ENCODE data around the gene CDX2. TPM values are rescaled to one million over a fixed set of nuclear protein-coding genes. Genes with fewer than 3 reads are reported as not detected.

Gene CDX2
- polyA plus RNA-seq, 1 donor from 2014 or later, result not detected

- H3K27me3 ChIP-seq (ENCODE audit: insufficient read depth, low read depth, low read length), result peaks cover 100% of the 10 kb centered on the region
- H3F3A ChIP-seq (ENCODE audit: insufficient read depth, low read length, poor library complexity, severe bottlenecking), result no peaks in the 10 kb centered on the region
- H2AFZ ChIP-seq (ENCODE audit: low read depth, low read length), result no peak overlapping the region
- no peaks in the 10 kb centered on the region for H4K20me1 ChIP-seq (ENCODE audit: insufficient read depth)
- H3K9me3 ChIP-seq (ENCODE audit: low read length), result no peaks in the 10 kb centered on the region
- no peak overlapping the region for H3K4me2 ChIP-seq (ENCODE audit: low read length)
- H3K27ac ChIP-seq (ENCODE audit: low read length), result no peak overlapping the region
- no peaks in the 10 kb centered on the region for H3K9me2 ChIP-seq (ENCODE audit: insufficient read depth, low read length)
- TF ChIP-seq EZH2 (IDR thresholded peaks at IDR 0.05; ENCODE audit: borderline replicate concordance, insufficient read depth, low read length, poor library complexity, severe bottlenecking) (no peak), EP300 (conservative IDR thresholded peaks at IDR 0.05; ENCODE audit: poor library complexity, severe bottlenecking) (no peak), RAD21 (conservative IDR thresholded peaks at IDR 0.05) (no peak), MXI1 (conservative IDR thresholded peaks at IDR 0.05; ENCODE audit: poor library complexity, severe bottlenecking) (no peak), SMC3 (conservative IDR thresholded peaks at IDR 0.05; ENCODE audit: poor library complexity) (no peak), POLR2AphosphoS5 (IDR thresholded peaks at IDR 0.05) (no peak), TAF1 (IDR thresholded peaks at IDR 0.05; ENCODE audit: low read depth) (no peak)
- TF ChIP-seq, protein P1, sequence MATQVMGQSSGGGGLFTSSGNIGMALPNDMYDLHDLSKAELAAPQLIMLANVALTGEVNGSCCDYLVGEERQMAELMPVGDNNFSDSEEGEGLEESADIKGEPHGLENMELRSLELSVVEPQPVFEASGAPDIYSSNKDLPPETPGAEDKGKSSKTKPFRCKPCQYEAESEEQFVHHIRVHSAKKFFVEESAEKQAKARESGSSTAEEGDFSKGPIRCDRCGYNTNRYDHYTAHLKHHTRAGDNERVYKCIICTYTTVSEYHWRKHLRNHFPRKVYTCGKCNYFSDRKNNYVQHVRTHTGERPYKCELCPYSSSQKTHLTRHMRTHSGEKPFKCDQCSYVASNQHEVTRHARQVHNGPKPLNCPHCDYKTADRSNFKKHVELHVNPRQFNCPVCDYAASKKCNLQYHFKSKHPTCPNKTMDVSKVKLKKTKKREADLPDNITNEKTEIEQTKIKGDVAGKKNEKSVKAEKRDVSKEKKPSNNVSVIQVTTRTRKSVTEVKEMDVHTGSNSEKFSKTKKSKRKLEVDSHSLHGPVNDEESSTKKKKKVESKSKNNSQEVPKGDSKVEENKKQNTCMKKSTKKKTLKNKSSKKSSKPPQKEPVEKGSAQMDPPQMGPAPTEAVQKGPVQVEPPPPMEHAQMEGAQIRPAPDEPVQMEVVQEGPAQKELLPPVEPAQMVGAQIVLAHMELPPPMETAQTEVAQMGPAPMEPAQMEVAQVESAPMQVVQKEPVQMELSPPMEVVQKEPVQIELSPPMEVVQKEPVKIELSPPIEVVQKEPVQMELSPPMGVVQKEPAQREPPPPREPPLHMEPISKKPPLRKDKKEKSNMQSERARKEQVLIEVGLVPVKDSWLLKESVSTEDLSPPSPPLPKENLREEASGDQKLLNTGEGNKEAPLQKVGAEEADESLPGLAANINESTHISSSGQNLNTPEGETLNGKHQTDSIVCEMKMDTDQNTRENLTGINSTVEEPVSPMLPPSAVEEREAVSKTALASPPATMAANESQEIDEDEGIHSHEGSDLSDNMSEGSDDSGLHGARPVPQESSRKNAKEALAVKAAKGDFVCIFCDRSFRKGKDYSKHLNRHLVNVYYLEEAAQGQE (IDR thresholded peaks at IDR 0.05; ENCODE audit: borderline replicate concordance), result no peak
- TF ChIP-seq, protein P2, sequence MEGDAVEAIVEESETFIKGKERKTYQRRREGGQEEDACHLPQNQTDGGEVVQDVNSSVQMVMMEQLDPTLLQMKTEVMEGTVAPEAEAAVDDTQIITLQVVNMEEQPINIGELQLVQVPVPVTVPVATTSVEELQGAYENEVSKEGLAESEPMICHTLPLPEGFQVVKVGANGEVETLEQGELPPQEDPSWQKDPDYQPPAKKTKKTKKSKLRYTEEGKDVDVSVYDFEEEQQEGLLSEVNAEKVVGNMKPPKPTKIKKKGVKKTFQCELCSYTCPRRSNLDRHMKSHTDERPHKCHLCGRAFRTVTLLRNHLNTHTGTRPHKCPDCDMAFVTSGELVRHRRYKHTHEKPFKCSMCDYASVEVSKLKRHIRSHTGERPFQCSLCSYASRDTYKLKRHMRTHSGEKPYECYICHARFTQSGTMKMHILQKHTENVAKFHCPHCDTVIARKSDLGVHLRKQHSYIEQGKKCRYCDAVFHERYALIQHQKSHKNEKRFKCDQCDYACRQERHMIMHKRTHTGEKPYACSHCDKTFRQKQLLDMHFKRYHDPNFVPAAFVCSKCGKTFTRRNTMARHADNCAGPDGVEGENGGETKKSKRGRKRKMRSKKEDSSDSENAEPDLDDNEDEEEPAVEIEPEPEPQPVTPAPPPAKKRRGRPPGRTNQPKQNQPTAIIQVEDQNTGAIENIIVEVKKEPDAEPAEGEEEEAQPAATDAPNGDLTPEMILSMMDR (IDR thresholded peaks at IDR 0.05; ENCODE audit: poor library complexity, severe bottlenecking), result no peak
- no peak overlapping the region for H3K4me3 ChIP-seq (ENCODE audit: low read length)
- H3K36me3 ChIP-seq (ENCODE audit: insufficient read depth, low read length), result no peaks in the 10 kb centered on the region
- H3K79me2 ChIP-seq (replicated peaks; ENCODE audit: insufficient read depth, low read length), result no peaks in the 10 kb centered on the region
- no peak overlapping the region for H3K9ac ChIP-seq (ENCODE audit: low read length)
Measured at GRCh38 chr13:27962982-27963381, 6.1 kb downstream of the CDX2 start.

DNA sequence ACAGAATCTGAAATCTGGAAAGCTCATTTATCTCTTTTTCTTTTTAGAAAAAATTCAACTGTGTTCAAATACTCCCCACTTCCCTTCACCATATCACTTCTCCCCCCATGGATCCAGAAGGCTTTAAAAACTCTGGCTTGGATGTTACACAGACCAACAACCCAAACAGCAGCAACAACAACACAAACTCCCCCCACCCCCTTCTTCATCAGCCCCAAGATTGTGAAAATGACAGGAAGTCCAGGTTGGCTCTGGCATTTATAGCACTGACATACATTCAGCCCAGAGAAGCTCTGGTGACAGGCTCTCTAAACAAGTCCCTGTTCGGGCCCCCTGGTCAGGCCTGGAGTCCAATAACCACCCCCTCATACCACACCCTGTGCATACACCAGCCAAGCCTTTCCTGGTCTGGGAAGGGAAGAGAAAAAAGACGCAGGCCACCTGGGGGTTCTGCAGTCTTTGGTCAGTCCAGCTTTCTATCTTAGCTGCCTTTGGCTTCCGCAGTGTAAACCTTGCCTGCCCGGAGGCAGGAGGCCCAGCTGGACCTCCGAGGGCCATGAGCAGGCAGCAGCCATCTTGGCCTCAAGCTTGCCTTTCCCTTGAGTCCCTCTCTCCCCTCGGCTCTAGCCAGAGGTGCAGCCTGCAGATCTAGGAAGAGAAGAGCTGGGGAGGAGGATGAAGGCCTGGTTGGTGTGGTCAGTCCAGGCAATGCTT is 6.8 kb downstream of the CDX2 start:
- no peaks in the 10 kb centered on the region for H3K9me3 ChIP-seq (ENCODE audit: low read length)
- H3K9me2 ChIP-seq (ENCODE audit: insufficient read depth, low read length), result no peaks in the 10 kb centered on the region
- H2AFZ ChIP-seq (ENCODE audit: low read depth, low read length), result no peak overlapping the region
- no peak overlapping the region for H3K27ac ChIP-seq (ENCODE audit: low read length)
- H3K79me2 ChIP-seq (replicated peaks; ENCODE audit: insufficient read depth, low read length), result no peaks in the 10 kb centered on the region
- H3F3A ChIP-seq (ENCODE audit: insufficient read depth, low read length, poor library complexity, severe bottlenecking), result no peaks in the 10 kb centered on the region
- H4K20me1 ChIP-seq (ENCODE audit: insufficient read depth), result no peaks in the 10 kb centered on the region
- H3K36me3 ChIP-seq (ENCODE audit: insufficient read depth, low read length), result no peaks in the 10 kb centered on the region
- no peak overlapping the region for H3K4me2 ChIP-seq (ENCODE audit: low read length)
- H3K4me3 ChIP-seq (ENCODE audit: low read length), result no peak overlapping the region
- H3K27me3 ChIP-seq (ENCODE audit: insufficient read depth, low read depth, low read length), result peaks cover 100% of the 10 kb centered on the region
- no peak for TF ChIP-seq RAD21 (conservative IDR thresholded peaks at IDR 0.05)
- TF ChIP-seq EP300 (conservative IDR thresholded peaks at IDR 0.05; ENCODE audit: poor library complexity, severe bottlenecking), result no peak
- no peak overlapping the region for H3K9ac ChIP-seq (ENCODE audit: low read length)

Data from neural cell (in vitro differentiated cells).